Right cardiac atrium (tissue), 5 donors: ENCODE measurements around the gene SPSB1. TPM values are rescaled to one million over a fixed set of nuclear protein-coding genes. Genes with fewer than 3 reads are reported as not detected.
A peak's percentile ranks its signal among the peaks of the same experiment; 100 is the strongest.

Source experiments
- ATAC-seq, 2 donors: fragments of 200-7000 bp; cut with Tn5 transposase; one replicate each; pipeline versions ENCODE4 v1.8.0 to v1.9.1; 2020; ENCODE audit warnings: moderate library complexity in 2 of 2, mild to moderate bottlenecking in 1 of 2
- DNase-seq, 3 donors: peaks; one replicate each; pipeline ENCODE4 v3.0.0-alpha.2; 2020
- H3K27ac ChIP-seq: one replicate; pipeline ENCODE4 v1.5.1; 2013; ENCODE audit warnings: mild to moderate bottlenecking, low read length, control low read depth, moderate library complexity
- H3K27me3 ChIP-seq: one replicate; pipeline ENCODE4 v1.6.1; 2013; ENCODE audit not compliant: control insufficient read depth, insufficient read depth
- H3K4me1 ChIP-seq: one replicate; pipeline ENCODE4 v1.6.1; 2013; ENCODE audit warnings: low read length; ENCODE audit not compliant: control insufficient read depth, insufficient read depth
- H3K4me3 ChIP-seq: one replicate; pipeline ENCODE4 v1.5.1; 2013; ENCODE audit warnings: low read length, control low read depth
- H3K9me3 ChIP-seq: one replicate; pipeline ENCODE4 v1.6.1; 2013; ENCODE audit warnings: low read length; ENCODE audit not compliant: control insufficient read depth
- WGBS: extraction: QIAGEN DNeasy Blood & Tissue Kit; methylation state at CpG from one replicate; pipeline ENCODE4 v1.1.7; 2013; 5-methylcytosine and 5-hydroxymethylcytosine counted together
- intact Hi-C, 4 donors: fragments of 100-400 bp; cut with DNase I; formaldehyde crosslinking; loops; one replicate each; pipeline versions ENCODE4 v1.11.0 to v1.14.0; 2022 to 2023
- long read RNA-seq, 4 donors: library from polyadenylated mRNA; unstranded; transcript quantifications; one replicate each; pipeline ENCODE4 v2.0.0, GENCODE V29; 2020 to 2021
- polyA plus RNA-seq: library from polyadenylated mRNA; stranded (reverse); fragments of 200-250 nt; gene quantifications from one replicate; pipeline ENCODE4 v1.2.3, GENCODE V29; 2013
- total RNA-seq, 4 donors: library from RNA; stranded (reverse); fragmentation: NEBNext Ultra II Directional; extraction: Animal tissue kit (Norgen Biotek cat#: 25700); gene quantifications; one replicate each; pipeline ENCODE4 v1.2.1, GENCODE V29; 2021
- donor health status: healthy with polysubstance abuse.
- donor health status: DM: no; HTN: yes; CAD: no.
- donor health status: DM: no; HTN: no; CAD: no.
- donor health status: DM: no; HTN: yes; CAD: no; lungs with severe emphysema.
- donor health status: DM: yes; HTN: yes; CAD: no.

The SPSB1 gene
- total RNA-seq (10 to 100 TPM; 15.5 to 24.0 (median 18.0) TPM), polyA plus RNA-seq (16.5 TPM)
- long read RNA-seq, donor 1, transcript SPSB1-201 (3 exons, 3,120 nt), result major isoform, 25 of 36 reads
- long read RNA-seq, donor 1, partial matches to known transcripts, result 6 of 36 reads
- long read RNA-seq, donor 1, other reads (novel, unspliced or antisense), result 2 of 36 reads
- long read RNA-seq, donor 2, transcript SPSB1-201 (3 exons, 3,120 nt), result major isoform, 17 of 20 reads
- long read RNA-seq, donor 2, partial matches to known transcripts, result 0 of 20 reads
- long read RNA-seq, donor 2, other reads (novel, unspliced or antisense), result 1 of 20 reads
- long read RNA-seq, donor 3, partial matches to known transcripts, result 0 of 11 reads
- long read RNA-seq, donor 3, other reads (novel, unspliced or antisense), result 6 of 11 reads
- long read RNA-seq, donor 4, transcript SPSB1-201 (3 exons, 3,120 nt), result major isoform, 36 of 39 reads
- long read RNA-seq, donor 4, partial matches to known transcripts, result 0 of 39 reads
- long read RNA-seq, donor 4, other reads (novel, unspliced or antisense), result 3 of 39 reads

GRCh38 chr1:9292361-9293240 is at the start of gene SPSB1:
SPSB1 (plus strand) TSS chr1:9292894; CDS start chr1:9355892, 62,998 bp downstream.
- Histone ChIP-seq H3K9me3 (no peaks in the 10 kb centered on the region), H3K27ac (peak within 1 kb of the TSS; percentile 96), H3K4me1 (peaks cover 14% of the 10 kb centered on the region), H3K27me3 (no peaks in the 10 kb centered on the region), H3K4me3 (peak within 1 kb of the TSS; percentile 99)
- DNase-seq (peak; percentile 76 to 91 (median 89)), ATAC-seq (peak; percentile 76 to 78)
- intact Hi-C loops, result loop anchor here in 3 of 4 donors (5.0 to 10.0 kb wide), 4 partner anchors 92 to 195 kb away; no protein-coding TSS in a partner anchor
- 1% methylated on average over 118 of the region's 119 CpGs for WGBS

- peaks cover 12% of the 10 kb centered on the region for H3K4me1 ChIP-seq
- no peaks in the 10 kb centered on the region for H3K9me3 ChIP-seq
- intact Hi-C loops, result no loop called here
- H3K27me3 ChIP-seq, result no peaks in the 10 kb centered on the region
- WGBS, result 68% methylated on average over 9 of the region's 9 CpGs
- DNase-seq (no peak), ATAC-seq (peak in 1 of 2 donors; percentile 1)
- H3K4me3 ChIP-seq, result no peak overlapping the region
- H3K27ac ChIP-seq, result peak overlapping the region; percentile 81
Measured at GRCh38 chr1:9243066-9243739, 49.5 kb upstream of the SPSB1 start.

GRCh38 chr1:9244501-9245229 is 48.0 kb upstream of the SPSB1 start:
- H3K27ac ChIP-seq, result peak overlapping the region; percentile 45
- H3K4me1 ChIP-seq, result peaks cover 15% of the 10 kb centered on the region
- no peak overlapping the region for H3K4me3 ChIP-seq
- DNase-seq, result no peak
- intact Hi-C loops, result no loop called here
- H3K27me3 ChIP-seq, result no peaks in the 10 kb centered on the region
- no peaks in the 10 kb centered on the region for H3K9me3 ChIP-seq
- no peak for ATAC-seq
- WGBS, result 72% methylated on average over 9 of the region's 9 CpGs

- 94% methylated on average over 15 of the region's 15 CpGs for WGBS
- peaks cover 15% of the 10 kb centered on the region for H3K4me1 ChIP-seq
- no peaks in the 10 kb centered on the region for H3K9me3 ChIP-seq
- peak overlapping the region; percentile 45 for H3K27ac ChIP-seq
- intact Hi-C loops, result no loop called here
- H3K4me3 ChIP-seq, result no peak overlapping the region
- H3K27me3 ChIP-seq, result no peaks in the 10 kb centered on the region
- no peak for DNase-seq
- ATAC-seq, result no peak
Measured at GRCh38 chr1:9245230-9245619, 47.5 kb upstream of the SPSB1 start.

GRCh38 chr1:9245661-9246060 is 47.0 kb upstream of the SPSB1 start:
- H3K4me1 ChIP-seq, result peaks cover 16% of the 10 kb centered on the region

GRCh38 chr1:9246215-9246614 is 46.5 kb upstream of the SPSB1 start:
- intact Hi-C loops, result no loop called here
- Histone ChIP-seq H3K4me1 (peaks cover 18% of the 10 kb centered on the region), H3K4me3 (no peak overlapping the region), H3K9me3 (no peaks in the 10 kb centered on the region), H3K27me3 (no peaks in the 10 kb centered on the region), H3K27ac (no peak overlapping the region)
- ATAC-seq (no peak), DNase-seq (no peak)
- 93% methylated on average over 5 of the region's 5 CpGs for WGBS

More at GRCh38 chr1:9245661-9246060, 47.0 kb upstream of the SPSB1 start:
- no peaks in the 10 kb centered on the region for H3K9me3 ChIP-seq
- DNase-seq (no peak), ATAC-seq (no peak)
- H3K27me3 ChIP-seq, result no peaks in the 10 kb centered on the region
- no peak overlapping the region for H3K4me3 ChIP-seq
- intact Hi-C loops, result no loop called here
- no peak overlapping the region for H3K27ac ChIP-seq
- WGBS, result 97% methylated on average over 9 of the region's 9 CpGs

GRCh38 chr1:9246841-9247785 is 45.6 kb upstream of the SPSB1 start:
- no peaks in the 10 kb centered on the region for H3K9me3 ChIP-seq
- H3K4me3 ChIP-seq, result no peak overlapping the region
- intact Hi-C loops, result no loop called here
- H3K4me1 ChIP-seq, result peaks cover 15% of the 10 kb centered on the region
- peak; percentile 35 to 61 for ATAC-seq
- H3K27ac ChIP-seq, result peak overlapping the region; percentile 37
- WGBS, result 84% methylated on average over 41 of the region's 41 CpGs
- H3K27me3 ChIP-seq, result no peaks in the 10 kb centered on the region
- peak in 2 of 3 donors; percentile 72 to 73 for DNase-seq

GRCh38 chr1:9247894-9248293 is 44.8 kb upstream of the SPSB1 start:
- Histone ChIP-seq H3K4me1 (peaks cover 15% of the 10 kb centered on the region), H3K27me3 (no peaks in the 10 kb centered on the region), H3K9me3 (no peaks in the 10 kb centered on the region), H3K27ac (peak overlapping the region; percentile 37), H3K4me3 (no peak overlapping the region)
- intact Hi-C loops, result no loop called here
- 88% methylated on average over 18 of the region's 18 CpGs for WGBS
- peak in 1 of 2 donors; percentile 19 for ATAC-seq
- peak in 1 of 3 donors; percentile 61 for DNase-seq
